ENCODE measurements around the gene DIP2C. TPM values are rescaled to one million over a fixed set of nuclear protein-coding genes. Genes with fewer than 3 reads are reported as not detected.

The DIP2C gene
- total and polyA plus RNA-seq, 2 donors from 2014 or later: 6.2 to 22.6 TPM

GRCh38 chr10:380313-380940 lies 309.0 kb downstream of the DIP2C start:
- peak overlapping the region in 1 of 3 donors; percentile 21 for H3K4me3 ChIP-seq (ENCODE audit: low read length in 3 of 3)
- H3K27ac ChIP-seq (ENCODE audit: low read depth in 2 of 2, low read length in 2 of 2): no peak overlapping the region
- no peak overlapping the region for H3K9ac ChIP-seq (ENCODE audit: low read length in 3 of 3)
- no peak for FAIRE-seq
- H3K36me3 ChIP-seq (ENCODE audit: control insufficient read depth in 2 of 3, insufficient read depth in 3 of 3, low read length in 3 of 3): peaks cover 5 to 9% (median 8%) of the 10 kb centered on the region in 3 donors
- intact Hi-C loops (cut with DNase I): no loop called here
- peaks cover 0 to 2% (median 0%) of the 10 kb centered on the region in 3 donors for H3K4me1 ChIP-seq (ENCODE audit: control insufficient read depth in 2 of 3, insufficient read depth in 2 of 3, low read depth in 1 of 3, low read length in 3 of 3)
- TF ChIP-seq, protein P1, sequence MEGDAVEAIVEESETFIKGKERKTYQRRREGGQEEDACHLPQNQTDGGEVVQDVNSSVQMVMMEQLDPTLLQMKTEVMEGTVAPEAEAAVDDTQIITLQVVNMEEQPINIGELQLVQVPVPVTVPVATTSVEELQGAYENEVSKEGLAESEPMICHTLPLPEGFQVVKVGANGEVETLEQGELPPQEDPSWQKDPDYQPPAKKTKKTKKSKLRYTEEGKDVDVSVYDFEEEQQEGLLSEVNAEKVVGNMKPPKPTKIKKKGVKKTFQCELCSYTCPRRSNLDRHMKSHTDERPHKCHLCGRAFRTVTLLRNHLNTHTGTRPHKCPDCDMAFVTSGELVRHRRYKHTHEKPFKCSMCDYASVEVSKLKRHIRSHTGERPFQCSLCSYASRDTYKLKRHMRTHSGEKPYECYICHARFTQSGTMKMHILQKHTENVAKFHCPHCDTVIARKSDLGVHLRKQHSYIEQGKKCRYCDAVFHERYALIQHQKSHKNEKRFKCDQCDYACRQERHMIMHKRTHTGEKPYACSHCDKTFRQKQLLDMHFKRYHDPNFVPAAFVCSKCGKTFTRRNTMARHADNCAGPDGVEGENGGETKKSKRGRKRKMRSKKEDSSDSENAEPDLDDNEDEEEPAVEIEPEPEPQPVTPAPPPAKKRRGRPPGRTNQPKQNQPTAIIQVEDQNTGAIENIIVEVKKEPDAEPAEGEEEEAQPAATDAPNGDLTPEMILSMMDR (IDR thresholded peaks at IDR 0.05; ENCODE audit: borderline replicate concordance, extremely low read depth, insufficient read depth): no peak
- H3K27me3 ChIP-seq (ENCODE audit: control insufficient read depth, insufficient read depth, low read length): no peaks in the 10 kb centered on the region
- peak in 2 of 5 donors; percentile 23 to 31 for DNase-seq
- H3K9me3 ChIP-seq (ENCODE audit: control insufficient read depth in 2 of 3, insufficient read depth in 1 of 3, low read length in 3 of 3): no peaks in the 10 kb centered on the region

GRCh38 chr10:378930-379704 lies 310.4 kb downstream of the DIP2C start:
- Histone ChIP-seq H3K9me3 (ENCODE audit: control insufficient read depth in 2 of 3, insufficient read depth in 1 of 3, low read length in 3 of 3) (no peaks in the 10 kb centered on the region), H3K4me1 (ENCODE audit: control insufficient read depth in 2 of 3, insufficient read depth in 2 of 3, low read depth in 1 of 3, low read length in 3 of 3) (peaks cover 0 to 7% (median 5%) of the 10 kb centered on the region in 3 donors), H3K27ac (ENCODE audit: low read depth in 2 of 2, low read length in 2 of 2) (no peak overlapping the region), H3K4me3 (ENCODE audit: low read length in 3 of 3) (no peak overlapping the region), H3K27me3 (ENCODE audit: control insufficient read depth, insufficient read depth, low read length) (no peaks in the 10 kb centered on the region), H3K9ac (ENCODE audit: low read length in 3 of 3) (no peak overlapping the region), H3K36me3 (ENCODE audit: control insufficient read depth in 2 of 3, insufficient read depth in 3 of 3, low read length in 3 of 3) (peaks cover 5 to 11% (median 9%) of the 10 kb centered on the region in 3 donors)
- DNase-seq (no peak), FAIRE-seq (no peak)
- TF ChIP-seq, protein P1 (IDR thresholded peaks at IDR 0.05; ENCODE audit: borderline replicate concordance, extremely low read depth, insufficient read depth): no peak
- intact Hi-C loops (cut with DNase I): no loop called here

- Histone ChIP-seq H3K27ac (ENCODE audit: low read depth in 2 of 2, low read length in 2 of 2) (no peak overlapping the region), H3K9ac (ENCODE audit: low read length in 3 of 3) (no peak overlapping the region), H3K4me3 (ENCODE audit: low read length in 3 of 3) (no peak overlapping the region), H3K36me3 (ENCODE audit: control insufficient read depth in 2 of 3, insufficient read depth in 3 of 3, low read length in 3 of 3) (peaks cover 5 to 11% (median 9%) of the 10 kb centered on the region in 3 donors), H3K9me3 (ENCODE audit: control insufficient read depth in 2 of 3, insufficient read depth in 1 of 3, low read length in 3 of 3) (no peaks in the 10 kb centered on the region), H3K4me1 (ENCODE audit: control insufficient read depth in 2 of 3, insufficient read depth in 2 of 3, low read depth in 1 of 3, low read length in 3 of 3) (peaks cover 0 to 12% (median 5%) of the 10 kb centered on the region in 3 donors), H3K27me3 (ENCODE audit: control insufficient read depth, insufficient read depth, low read length) (no peaks in the 10 kb centered on the region)
- TF ChIP-seq, protein P1 (IDR thresholded peaks at IDR 0.05; ENCODE audit: borderline replicate concordance, extremely low read depth, insufficient read depth): no peak
- DNase-seq (no peak), FAIRE-seq (no peak)
- intact Hi-C loops (cut with DNase I): no loop called here
Observed at GRCh38 chr10:378230-378929, 311.1 kb downstream of the DIP2C start.

Data from kidney (tissue), 14 donors.